GM08714 (cell line): ENCODE data around the gene ITPR2.
"Not testable (repeated sequence)": the region's sequence is repeated elsewhere in the genome, so short reads cannot be mapped to it uniquely, and the experiment has no call there.

Source experiments
- H3K4me3 ChIP-seq: fragments of 200-500 bp; sonication (Bioruptor generic); 2 replicates; pipeline ENCODE4 v1.5.1; 2014; ENCODE audit warnings: mild to moderate bottlenecking, low read length, inconsistent platforms
- ZNF274 ChIP-seq: IDR thresholded peaks from 2 replicates; pipeline ENCODE4 v1.6.1; 2012; ENCODE audit warnings: mild to moderate bottlenecking, low read depth, low read length

ITPR2 gene

DNA sequence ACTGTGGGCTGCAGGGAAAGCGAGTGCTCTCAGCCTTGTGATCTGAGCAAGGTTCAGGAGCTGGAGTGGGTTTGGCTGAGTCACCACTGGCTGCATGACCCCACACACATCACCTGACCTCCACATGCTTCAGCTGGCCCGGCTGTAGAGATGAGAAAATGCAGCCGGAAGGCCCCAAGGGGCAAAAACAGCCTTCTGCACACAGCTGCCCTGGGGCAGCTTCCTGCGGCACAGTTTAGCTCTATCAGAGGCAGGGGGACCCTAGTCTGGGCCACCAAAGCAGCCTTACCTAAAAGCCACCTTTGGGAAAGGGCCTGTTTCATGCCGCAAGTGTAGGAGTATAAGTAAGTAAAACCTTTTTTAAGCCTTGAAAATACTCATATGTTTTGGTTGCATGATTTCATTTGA is 514.3 kb downstream of the ITPR2 start:
- H3K4me3 ChIP-seq, result no peak overlapping the region
- TF ChIP-seq ZNF274, result no peak

DNA sequence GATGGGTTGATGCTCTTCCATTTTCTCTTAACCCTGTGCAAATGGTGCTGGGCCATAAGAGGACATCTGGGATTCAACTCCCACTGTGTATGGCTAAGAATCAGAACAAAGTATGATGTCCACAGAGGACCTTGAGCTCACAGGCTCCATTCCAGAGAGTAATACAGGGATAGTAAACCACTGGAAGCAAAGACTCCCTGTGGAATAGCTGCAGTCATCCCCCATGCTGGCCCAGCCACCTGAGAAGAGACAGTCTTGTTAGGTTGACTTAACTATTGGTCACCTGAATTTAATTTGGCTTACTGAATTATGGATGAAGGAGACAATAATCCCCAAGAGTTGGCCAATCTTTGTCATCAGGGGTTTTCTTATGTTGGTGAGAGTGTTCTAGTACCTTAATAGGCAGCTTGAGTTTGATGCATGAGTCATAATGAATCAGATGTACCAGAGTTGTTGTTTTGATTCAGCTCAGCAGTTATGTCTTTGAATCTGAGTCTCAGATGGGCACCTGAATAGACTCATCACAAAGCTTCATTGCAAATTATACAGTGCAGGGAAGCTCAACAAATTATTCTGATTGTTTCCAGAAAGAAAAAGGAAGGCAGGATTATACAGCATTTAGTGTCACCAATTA is 514.9 kb downstream of the ITPR2 start:
- H3K4me3 ChIP-seq, result no peak overlapping the region
- no peak for TF ChIP-seq ZNF274

DNA sequence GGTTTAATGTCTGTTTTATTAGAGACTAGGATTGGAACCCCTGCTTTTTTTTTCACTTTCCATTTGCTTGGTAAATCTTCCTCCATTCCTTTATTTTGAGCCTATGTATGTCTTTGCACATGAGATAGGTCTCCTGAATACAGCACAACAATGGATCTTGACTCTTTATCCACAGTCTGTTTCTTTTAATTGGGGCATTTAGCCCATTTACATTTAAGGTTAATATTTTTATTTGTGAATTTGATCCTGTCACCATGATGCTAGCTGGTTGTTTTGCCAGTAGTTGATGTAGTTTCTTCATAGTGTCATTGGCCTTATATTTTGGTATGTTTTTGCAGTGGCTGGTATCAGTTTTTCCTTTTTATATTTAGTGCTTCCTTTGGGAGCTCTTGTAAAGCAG is 518.9 kb downstream of the ITPR2 start:
- H3K4me3 ChIP-seq, result not testable (repeated sequence)

DNA sequence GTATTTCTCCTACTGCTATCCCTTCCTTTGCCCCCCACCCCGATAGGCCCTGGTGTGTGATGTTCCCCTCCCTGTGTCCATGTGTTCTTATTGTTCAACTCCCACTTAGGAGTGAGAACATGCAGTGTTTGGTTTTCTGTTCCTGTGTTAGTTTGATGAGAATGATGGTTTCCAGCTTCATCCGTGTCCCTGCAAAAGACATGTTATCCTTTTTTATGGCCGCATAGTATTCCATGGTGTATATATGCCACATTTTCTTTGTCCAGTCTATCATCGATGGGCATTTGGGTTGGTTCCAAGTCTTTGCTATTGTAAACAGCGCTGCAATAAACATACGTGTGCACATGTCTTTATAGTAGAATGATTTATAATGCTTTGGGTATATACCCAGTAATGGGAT is 522.5 kb downstream of the ITPR2 start:
- H3K4me3 ChIP-seq, result not testable (repeated sequence)

DNA sequence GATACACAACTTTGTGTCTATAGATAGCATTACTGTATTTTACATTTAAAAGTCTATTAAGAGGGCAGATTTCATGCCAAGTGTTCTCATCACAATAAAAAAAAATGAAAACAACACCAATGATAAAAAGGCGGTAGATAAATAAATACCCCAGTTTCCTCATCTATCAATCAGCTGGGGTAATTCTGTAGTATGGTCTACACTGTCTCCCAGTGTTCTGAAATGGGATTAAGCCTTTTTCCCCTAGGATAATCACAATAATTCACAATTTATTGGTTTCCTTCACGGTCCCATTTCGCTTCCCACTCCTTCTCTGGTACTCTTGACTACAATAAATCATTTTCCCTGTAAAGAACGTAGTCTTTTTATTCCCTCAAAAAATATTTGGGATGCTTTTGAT is 523.4 kb downstream of the ITPR2 start:
- no peak for TF ChIP-seq ZNF274
- no peak overlapping the region for H3K4me3 ChIP-seq

DNA sequence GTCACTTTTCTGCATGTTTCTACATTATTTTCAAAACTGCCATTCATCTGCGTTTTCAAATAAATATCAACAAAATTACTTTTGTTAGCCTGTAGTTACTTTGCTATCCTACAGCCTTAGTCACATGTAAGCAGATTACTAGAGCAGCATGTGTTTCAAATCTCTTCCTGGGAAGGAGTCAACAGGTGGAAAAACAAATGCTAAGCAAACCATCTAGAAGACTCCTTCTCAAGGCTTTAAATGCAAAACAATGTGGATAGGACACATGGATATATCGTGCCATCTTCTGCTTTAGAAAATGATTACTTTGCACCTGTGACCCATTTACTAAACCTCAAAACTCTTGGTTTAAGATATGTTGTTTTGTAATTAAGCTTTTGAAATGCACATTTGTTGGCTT is 528.7 kb downstream of the ITPR2 start:
- H3K4me3 ChIP-seq, result no peak overlapping the region
- no peak for TF ChIP-seq ZNF274

DNA sequence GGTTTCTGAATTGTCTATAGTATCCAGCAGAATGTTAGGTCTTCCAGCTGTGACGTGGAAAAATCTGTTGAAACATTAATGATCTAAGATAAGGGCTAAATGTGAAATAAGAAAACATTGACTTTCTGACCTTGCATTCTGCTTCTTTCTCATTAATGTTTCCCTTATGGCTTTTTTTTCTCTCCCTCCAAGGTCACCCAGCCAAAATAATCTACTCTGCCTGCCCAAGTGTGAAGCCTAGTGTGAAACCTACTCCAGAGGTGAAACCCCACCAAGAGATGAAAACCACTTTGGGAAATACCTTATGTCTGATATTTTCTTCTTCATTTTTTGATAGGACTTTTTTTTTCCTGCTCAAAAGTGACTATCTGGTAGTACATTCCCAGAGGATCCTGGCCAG is 529.6 kb downstream of the ITPR2 start:
- no peak overlapping the region for H3K4me3 ChIP-seq
- TF ChIP-seq ZNF274, result no peak

DNA sequence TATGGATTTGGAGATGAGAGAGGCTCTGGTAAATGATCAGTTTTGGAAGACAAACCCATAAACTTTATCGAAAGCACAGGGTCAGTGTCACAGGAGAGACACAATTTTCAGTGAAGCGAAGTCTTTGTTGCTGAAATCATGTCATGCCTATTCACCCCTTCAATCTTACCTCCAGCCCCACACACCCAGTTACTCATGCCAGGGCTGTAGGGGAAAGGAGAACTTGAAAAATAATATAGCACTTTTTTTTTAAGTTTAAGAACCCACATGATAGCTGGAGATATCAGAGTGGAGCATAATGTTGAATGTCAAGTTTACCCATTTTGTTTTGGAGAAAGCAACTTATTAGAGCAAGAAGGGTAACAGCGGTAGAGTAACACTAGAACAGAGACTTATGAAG is 530.2 kb downstream of the ITPR2 start:
- TF ChIP-seq ZNF274, result no peak

DNA sequence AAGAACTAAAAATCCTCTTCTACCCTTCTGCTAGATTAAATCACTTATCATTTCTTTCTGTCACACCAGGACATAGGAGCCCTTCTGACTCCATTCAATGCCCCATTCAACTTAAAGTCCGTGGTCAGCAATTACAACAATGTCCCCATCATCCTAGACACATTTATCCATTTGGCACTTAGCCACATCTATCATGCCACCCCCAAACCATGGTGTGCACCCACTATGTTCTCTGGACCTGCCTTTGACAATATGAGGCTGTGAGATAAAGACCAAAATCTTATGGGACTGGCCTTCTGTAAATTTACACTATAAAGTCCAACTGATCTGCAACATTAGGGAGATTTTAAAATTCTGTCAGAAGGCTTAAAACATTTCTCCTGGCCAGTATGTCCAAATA is 533.2 kb downstream of the ITPR2 start:
- no peak for TF ChIP-seq ZNF274
- H3K4me3 ChIP-seq, result no peak overlapping the region

More for the DNA sequence above, 530.2 kb downstream of the ITPR2 start:
- H3K4me3 ChIP-seq, result no peak overlapping the region

DNA sequence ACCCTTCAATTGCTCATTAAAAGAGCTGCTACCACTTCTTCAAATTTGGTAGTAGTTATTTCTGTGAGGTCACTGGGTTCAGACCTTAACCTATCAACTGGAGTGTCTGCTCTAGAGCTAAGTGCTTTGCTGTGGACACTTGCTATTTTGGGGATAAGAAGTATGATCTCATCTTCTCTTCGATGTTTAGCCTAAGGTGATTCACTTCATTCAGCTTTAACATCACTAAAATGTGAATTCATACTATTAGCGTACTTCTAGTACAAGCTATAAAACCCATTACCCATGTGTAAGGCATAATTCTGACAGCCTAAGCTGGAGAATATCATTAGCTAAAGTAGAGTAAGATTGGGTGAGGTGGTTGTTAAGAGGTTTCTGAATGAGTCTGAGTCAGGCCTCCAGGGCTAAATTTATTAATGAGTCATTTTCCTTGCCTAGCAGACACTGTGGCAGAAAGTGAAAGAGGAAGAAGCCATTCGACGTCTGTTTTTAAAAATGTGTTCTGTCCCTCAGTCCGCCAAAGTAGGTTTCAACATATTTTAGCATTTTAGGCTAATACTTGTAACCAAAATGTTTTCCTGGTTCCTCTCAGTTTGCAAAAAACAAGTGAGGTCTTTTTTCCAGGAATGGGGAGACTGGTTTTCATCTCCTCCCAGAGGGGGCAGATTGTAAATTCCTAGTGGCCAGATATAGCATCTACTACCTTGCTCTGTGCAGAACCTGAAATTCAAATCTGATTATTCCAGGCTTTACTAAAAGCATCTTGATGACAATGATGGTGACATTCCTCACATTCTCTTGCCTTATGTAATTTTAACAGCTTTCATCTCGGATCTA is 534.0 kb downstream of the ITPR2 start:
- TF ChIP-seq ZNF274, result no peak
- H3K4me3 ChIP-seq, result peak overlapping the region; percentile 15; the same call in 1 of the 2 replicates

DNA sequence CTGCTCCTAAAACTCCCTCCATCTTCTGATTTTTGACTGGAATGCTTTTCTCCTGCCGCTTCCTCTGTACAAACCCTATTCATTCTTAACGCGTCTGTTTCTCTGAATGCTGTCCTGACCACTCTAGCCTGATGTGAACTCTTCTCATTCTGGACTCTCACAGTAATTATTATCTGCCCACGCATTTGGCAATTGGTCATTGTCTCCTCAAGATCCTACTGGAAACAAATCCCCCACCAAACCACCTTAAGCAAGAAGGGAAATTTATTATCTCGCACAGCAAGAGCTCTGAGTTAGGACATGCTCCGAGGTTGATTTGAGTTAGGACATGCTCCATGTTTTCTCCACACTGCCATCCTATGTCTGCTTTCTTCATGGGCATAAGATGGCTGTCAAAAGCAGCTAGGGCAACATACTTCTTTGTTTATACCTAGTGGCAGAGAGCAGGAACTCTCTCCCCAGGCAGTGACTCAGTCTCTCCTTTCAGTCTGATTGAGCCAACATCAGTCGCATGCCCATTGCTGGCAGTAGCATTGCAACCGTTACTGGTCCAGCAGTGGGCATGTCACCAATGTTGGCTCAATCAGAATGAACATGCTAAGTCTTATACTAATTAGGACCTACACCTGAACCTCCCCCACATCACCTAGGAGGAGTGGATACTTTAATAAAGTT is 535.5 kb downstream of the ITPR2 start:
- no peak for TF ChIP-seq ZNF274
- no peak overlapping the region for H3K4me3 ChIP-seq

DNA sequence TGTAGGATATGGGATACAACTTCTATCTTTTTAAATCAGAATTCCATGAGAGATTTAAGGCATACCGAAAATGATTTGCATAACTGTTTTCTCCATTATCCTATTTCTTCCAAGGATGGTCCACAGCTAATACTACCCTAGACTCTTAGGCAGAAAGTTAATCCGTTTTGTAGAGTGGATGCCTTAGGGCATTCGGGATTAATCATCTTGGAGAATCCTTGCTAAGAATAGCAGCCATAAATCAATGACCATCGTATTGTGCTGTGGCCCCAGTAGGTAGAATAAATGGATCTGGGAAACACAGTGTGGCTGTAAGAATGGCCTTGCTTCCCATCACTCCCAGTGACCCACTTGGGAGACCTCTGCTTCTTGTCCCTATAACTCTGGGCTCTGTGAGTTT is 538.0 kb downstream of the ITPR2 start:
- H3K4me3 ChIP-seq, result no peak overlapping the region
- TF ChIP-seq ZNF274, result no peak

DNA sequence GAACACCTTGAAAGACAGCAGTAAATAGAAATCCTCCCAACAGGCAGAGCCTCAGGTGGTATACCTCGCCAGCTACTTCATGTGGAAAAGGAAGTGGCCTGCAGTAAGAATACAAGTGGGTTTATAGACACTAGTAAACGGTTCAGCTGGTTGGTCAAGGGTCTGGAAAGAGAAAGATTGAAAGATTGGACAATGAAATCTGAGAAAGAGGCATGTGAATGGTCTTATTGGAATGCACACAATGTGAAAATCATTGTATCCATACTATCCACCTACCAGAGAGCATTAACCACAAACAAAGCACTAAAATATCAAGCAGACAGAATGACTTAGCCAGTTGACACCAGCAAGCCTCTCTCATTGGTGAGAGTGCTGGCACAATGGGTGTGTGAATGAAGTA is 539.4 kb downstream of the ITPR2 start:
- no peak overlapping the region for H3K4me3 ChIP-seq
- TF ChIP-seq ZNF274, result no peak

DNA sequence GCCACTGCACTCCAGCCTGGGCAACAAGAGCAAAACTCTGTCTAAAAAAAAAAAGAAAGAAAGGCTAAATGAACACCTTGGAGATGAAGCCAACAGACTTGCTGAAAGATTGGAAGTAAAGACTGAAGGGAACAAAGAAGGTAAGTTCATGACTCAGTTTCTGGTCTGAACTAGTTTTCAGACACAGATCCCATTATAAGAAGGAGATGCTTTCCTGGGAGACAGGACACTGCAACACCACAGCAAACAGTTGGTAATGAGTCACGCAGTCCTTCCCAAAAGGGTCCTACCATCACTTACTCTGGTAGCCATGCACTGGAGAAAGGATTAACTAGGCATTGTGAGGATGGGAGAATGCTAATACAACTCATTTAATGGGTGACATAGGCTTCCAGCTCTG is 540.4 kb downstream of the ITPR2 start:
- no peak overlapping the region for H3K4me3 ChIP-seq
- no peak for TF ChIP-seq ZNF274

DNA sequence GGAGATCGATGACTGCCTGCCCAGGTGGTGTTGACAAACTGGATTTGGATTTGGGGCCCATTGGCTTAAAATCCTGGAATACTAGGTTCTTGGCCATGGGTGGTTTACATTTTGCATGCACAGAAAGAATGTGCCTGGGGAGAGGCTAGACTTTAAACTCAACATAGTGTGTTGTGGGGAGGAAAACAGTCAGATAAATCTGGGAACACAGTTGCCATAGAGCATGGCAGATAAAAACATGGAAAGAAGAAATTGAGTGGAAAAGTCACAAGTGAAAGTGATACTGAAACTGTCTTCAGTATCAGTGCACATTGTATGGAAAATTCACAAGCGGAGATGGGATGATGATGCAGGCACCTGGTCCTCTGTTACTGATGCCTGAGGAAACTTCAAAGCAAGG is 542.4 kb downstream of the ITPR2 start:
- no peak for TF ChIP-seq ZNF274
- no peak overlapping the region for H3K4me3 ChIP-seq
